ENCODE results near the gene EIF2B1. TPM values are rescaled to one million over a fixed set of nuclear protein-coding genes. Genes with fewer than 3 reads are reported as not detected.
"Not testable (repeated sequence)": the region's sequence is repeated elsewhere in the genome, so short reads cannot be mapped to it uniquely, and the experiment has no call there.

The EIF2B1 gene
- total and polyA plus RNA-seq, 3 donors from 2014 or later = 39.2 to 138 (median 136) TPM

- intact Hi-C loops (cut with DNase I; ENCODE audit: low total_unique reads) = no loop called here
- 95 to 96% methylated on average over 4 of the region's 4 CpGs for WGBS, 2 donors
- Histone ChIP-seq H3K4me3 (no peak overlapping the region), H3K36me3 (ENCODE audit: low read depth, missing control alignments) (no peaks in the 10 kb centered on the region), H3K27me3 (no peaks in the 10 kb centered on the region), H3K4me1 (peaks cover 19% of the 10 kb centered on the region), H3K27ac (no peak overlapping the region), H3K9me3 (no peaks in the 10 kb centered on the region)
- DNase-seq = no peak
- TF ChIP-seq CTCF (IDR thresholded peaks at IDR 0.05) (no peak), POLR2A (IDR thresholded peaks at IDR 0.05) (no peak)
Measured at GRCh38 chr12:123580772-123581171, 52.7 kb downstream of the EIF2B1 start.

DNA sequence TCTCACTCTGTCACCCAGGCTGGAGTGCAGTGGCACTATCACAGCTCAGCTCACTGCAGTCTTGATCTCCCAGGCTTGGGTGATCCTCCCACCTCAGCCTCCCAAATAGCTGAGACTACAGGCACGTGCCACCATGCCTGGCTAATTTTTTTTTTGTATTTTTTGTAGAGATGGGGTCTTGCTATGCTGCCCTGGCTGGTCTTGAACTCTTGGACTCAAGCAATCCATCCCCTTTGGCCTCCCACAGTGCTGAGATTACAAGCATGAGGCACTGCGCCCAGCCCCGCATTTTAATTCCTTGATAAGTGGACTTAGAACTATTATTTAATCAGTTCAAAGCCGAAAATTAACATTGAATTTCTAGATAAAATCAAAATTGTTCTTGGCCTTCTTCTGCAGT, 54.7 kb downstream of the EIF2B1 start:
- WGBS, 2 donors = 84% methylated on average over 4 of the region's 4 CpGs
- intact Hi-C loops (cut with DNase I; ENCODE audit: low total_unique reads); DNase-seq; H3K27ac ChIP-seq; H3K36me3 ChIP-seq (ENCODE audit: low read depth, missing control alignments); H3K27me3 ChIP-seq; H3K4me3 ChIP-seq; H3K9me3 ChIP-seq: not testable (repeated sequence)
- peaks cover 12% of the 10 kb centered on the region for H3K4me1 ChIP-seq

DNA sequence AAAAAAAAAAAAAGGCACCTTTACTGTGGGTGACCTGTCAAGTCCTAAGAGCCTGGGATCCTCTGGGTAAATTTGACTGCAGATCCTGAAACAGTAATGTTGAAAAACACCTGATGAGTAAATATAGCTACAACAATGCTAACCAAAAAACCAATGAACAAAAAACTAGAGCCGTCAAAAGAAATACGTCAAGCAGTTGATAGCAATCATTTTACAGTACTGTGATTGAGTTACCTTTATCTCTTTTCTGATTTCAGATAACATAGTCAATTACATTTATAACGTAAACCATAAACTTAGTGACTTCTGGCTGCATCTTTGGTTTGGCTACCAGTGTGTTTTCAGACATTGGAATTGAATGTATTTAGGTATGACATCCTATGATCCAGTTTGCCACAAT, 55.2 kb downstream of the EIF2B1 start:
- Histone ChIP-seq H3K36me3 (ENCODE audit: low read depth, missing control alignments) (no peaks in the 10 kb centered on the region), H3K27ac (no peak overlapping the region), H3K27me3 (no peaks in the 10 kb centered on the region), H3K9me3 (no peaks in the 10 kb centered on the region), H3K4me3 (no peak overlapping the region), H3K4me1 (peaks cover 12% of the 10 kb centered on the region)
- 88 to 94% methylated on average over 3 of the region's 3 CpGs for WGBS, 2 donors
- intact Hi-C loops (cut with DNase I; ENCODE audit: low total_unique reads) = no loop called here
- no peak for TF ChIP-seq POLR2A (IDR thresholded peaks at IDR 0.05)
- no peak for TF ChIP-seq CTCF (IDR thresholded peaks at IDR 0.05)
- no peak for DNase-seq

- DNase-seq = no peak
- Histone ChIP-seq H3K4me3 (no peak overlapping the region), H3K9me3 (no peaks in the 10 kb centered on the region), H3K36me3 (ENCODE audit: low read depth, missing control alignments) (no peaks in the 10 kb centered on the region), H3K4me1 (no peaks in the 10 kb centered on the region), H3K27ac (no peak overlapping the region), H3K27me3 (no peaks in the 10 kb centered on the region)
- TF ChIP-seq POLR2A (IDR thresholded peaks at IDR 0.05) (no peak), CTCF (IDR thresholded peaks at IDR 0.05) (no peak)
- WGBS, 2 donors = 86 to 96% methylated on average over 1 of the region's 1 CpG
- intact Hi-C loops (cut with DNase I; ENCODE audit: low total_unique reads) = no loop called here
Measured at GRCh38 chr12:123576611-123577010, 56.9 kb downstream of the EIF2B1 start.

GRCh38 chr12:123573870-123574269, 59.6 kb downstream of the EIF2B1 start:
- WGBS, 2 donors = 57 to 59% methylated on average over 4 of the region's 4 CpGs
- no peaks in the 10 kb centered on the region for H3K9me3 ChIP-seq
- H3K4me3 ChIP-seq = no peak overlapping the region
- DNase-seq = no peak
- no peaks in the 10 kb centered on the region for H3K4me1 ChIP-seq
- no peaks in the 10 kb centered on the region for H3K27me3 ChIP-seq
- TF ChIP-seq POLR2A (IDR thresholded peaks at IDR 0.05) (no peak), CTCF (IDR thresholded peaks at IDR 0.05) (no peak)
- intact Hi-C loops (cut with DNase I; ENCODE audit: low total_unique reads) = no loop called here
- H3K36me3 ChIP-seq (ENCODE audit: low read depth, missing control alignments) = no peaks in the 10 kb centered on the region
- no peak overlapping the region for H3K27ac ChIP-seq
